Measurements from ENCODE around the gene GSTM4.

The GSTM4 gene

GRCh38 chr1:109655615-109656519 lies at the start of gene GSTM4:
Gene GSTM4, plus strand, starts transcription at chr1:109656099. Its CDS starts 291 bp downstream, at chr1:109656390.
- peak; percentile 81 for DNase-seq (ENCODE audit: low read depth)

GRCh38 chr1:109609881-109610280 lies 46.0 kb upstream of the GSTM4 start:
- DNase-seq (ENCODE audit: low read depth): no peak

- peak; percentile 74 for DNase-seq (ENCODE audit: low read depth)
These were observed 45.1 kb upstream of the GSTM4 start for GRCh38 chr1:109610609-109611307.

GRCh38 chr1:109611308-109611990 lies 44.5 kb upstream of the GSTM4 start:
- DNase-seq (ENCODE audit: low read depth): no peak

- DNase-seq (ENCODE audit: low read depth): peak; percentile 70
These were observed 42.3 kb upstream of the GSTM4 start for GRCh38 chr1:109613361-109614147.

- no peak for DNase-seq (ENCODE audit: low read depth)
These were observed 40.0 kb upstream of the GSTM4 start for GRCh38 chr1:109615879-109616278.

GRCh38 chr1:109616391-109616790 lies 39.5 kb upstream of the GSTM4 start:
- no peak for DNase-seq (ENCODE audit: low read depth)

- DNase-seq (ENCODE audit: low read depth): peak; percentile 93
These were observed 38.6 kb upstream of the GSTM4 start for GRCh38 chr1:109617291-109617801.

- no peak for DNase-seq (ENCODE audit: low read depth)
These were observed 37.0 kb upstream of the GSTM4 start for GRCh38 chr1:109618661-109619575.

GRCh38 chr1:109619576-109620400 lies 36.1 kb upstream of the GSTM4 start, which contains the start of the genes AMPD2 and GNAT2:
Gene AMPD2, plus strand, starts transcription at chr1:109619837. Its CDS starts 1,339 bp downstream, at chr1:109621176.
Gene GNAT2, minus strand, starts transcription at chr1:109619616. Its CDS starts 6,746 bp downstream, at chr1:109612870.
- peak; percentile 90 for DNase-seq (ENCODE audit: low read depth)

- peak; percentile 82 for DNase-seq (ENCODE audit: low read depth)
These were observed 35.5 kb upstream of the GSTM4 start for GRCh38 chr1:109620401-109620791.

- peak; percentile 97 for DNase-seq (ENCODE audit: low read depth)
These were observed 35.0 kb upstream of the GSTM4 start for GRCh38 chr1:109620841-109621286.

- peak; percentile 25 for DNase-seq (ENCODE audit: low read depth)
These were observed 34.3 kb upstream of the GSTM4 start for GRCh38 chr1:109621379-109622136.

GRCh38 chr1:109622137-109622892 lies 33.6 kb upstream of the GSTM4 start:
- DNase-seq (ENCODE audit: low read depth): no peak

- no peak for DNase-seq (ENCODE audit: low read depth)
These were observed 33.0 kb upstream of the GSTM4 start for GRCh38 chr1:109622895-109623294.

GRCh38 chr1:109623601-109624161 lies 32.2 kb upstream of the GSTM4 start:
- DNase-seq (ENCODE audit: low read depth): no peak
